Measurements from ENCODE around the gene FBLN2. TPM values are rescaled to one million over a fixed set of nuclear protein-coding genes. Genes with fewer than 3 reads are reported as not detected.

FBLN2 gene
- total RNA-seq, 1 donor from 2014 or later: 1.3 TPM

- POLR2A ChIA-PET: no interaction called here
- no peaks in the 10 kb centered on the region for H3K27me3 Mint-ChIP-seq
- intact Hi-C loops (cut with micrococcal nuclease): no loop called here
- CTCF ChIA-PET: no interaction called here
- DNase-seq: no peak
- H3K4me1 Mint-ChIP-seq: no peaks in the 10 kb centered on the region
- H3K27ac Mint-ChIP-seq: no peak overlapping the region
- H3K4me3 Mint-ChIP-seq: no peak overlapping the region
- H3K36me3 Mint-ChIP-seq (ENCODE audit: low read depth): no peaks in the 10 kb centered on the region
- H3K9me3 Mint-ChIP-seq: no peaks in the 10 kb centered on the region
- ATAC-seq (ENCODE audit: low read depth): no peak
- TF ChIP-seq CTCF (IDR thresholded peaks at IDR 0.05): no peak
These were observed 25.3 kb downstream of the FBLN2 start for GRCh38 chr3:13574083-13574797.

GRCh38 chr3:13574798-13575451 is 26.0 kb downstream of the FBLN2 start:
- Mint-ChIP-seq H3K4me3 (no peak overlapping the region), H3K27me3 (no peaks in the 10 kb centered on the region), H3K9me3 (no peaks in the 10 kb centered on the region), H3K36me3 (ENCODE audit: low read depth) (no peaks in the 10 kb centered on the region), H3K4me1 (no peaks in the 10 kb centered on the region), H3K27ac (no peak overlapping the region)
- ChIA-PET POLR2A (no interaction called here), CTCF (no interaction called here)
- DNase-seq (no peak), ATAC-seq (ENCODE audit: low read depth) (no peak)
- intact Hi-C loops (cut with micrococcal nuclease): no loop called here
- TF ChIP-seq CTCF (IDR thresholded peaks at IDR 0.05): no peak

GRCh38 chr3:13575459-13576061 is 26.6 kb downstream of the FBLN2 start:
- Mint-ChIP-seq H3K4me3 (no peak overlapping the region), H3K4me1 (no peaks in the 10 kb centered on the region), H3K9me3 (no peaks in the 10 kb centered on the region), H3K27ac (no peak overlapping the region), H3K36me3 (ENCODE audit: low read depth) (no peaks in the 10 kb centered on the region), H3K27me3 (no peaks in the 10 kb centered on the region)
- DNase-seq: no peak
- ChIA-PET CTCF (no interaction called here), POLR2A (no interaction called here)
- intact Hi-C loops (cut with micrococcal nuclease): no loop called here
- no peak for ATAC-seq (ENCODE audit: low read depth)
- TF ChIP-seq CTCF (IDR thresholded peaks at IDR 0.05): no peak

GRCh38 chr3:13577181-13578121 is 28.5 kb downstream of the FBLN2 start:
- CTCF ChIA-PET: no interaction called here
- Mint-ChIP-seq H3K9me3 (no peaks in the 10 kb centered on the region), H3K36me3 (ENCODE audit: low read depth) (no peaks in the 10 kb centered on the region), H3K27me3 (no peaks in the 10 kb centered on the region), H3K27ac (no peak overlapping the region), H3K4me3 (no peak overlapping the region), H3K4me1 (no peaks in the 10 kb centered on the region)
- POLR2A ChIA-PET: interaction anchor here (0.7 kb wide), 1 partner anchor 570 kb away, joined by 5 read pairs; no protein-coding TSS in a partner anchor
- TF ChIP-seq CTCF (IDR thresholded peaks at IDR 0.05): no peak
- intact Hi-C loops (cut with micrococcal nuclease): no loop called here
- ATAC-seq (ENCODE audit: low read depth) (no peak), DNase-seq (no peak)
